NB4 (cell line): ENCODE data around the gene LDLRAD4.

ENCODE experiments used
- CTCF ChIP-seq: IDR thresholded peaks from one replicate; pipeline ENCODE4 v1.5.1; 2012; ENCODE audit warnings: low read depth, low read length
- POLR2A ChIP-seq: IDR thresholded peaks from 2 replicates; pipeline ENCODE4 v1.6.1; 2011; ENCODE audit warnings: mild to moderate bottlenecking; ENCODE audit not compliant: insufficient read length; ENCODE audit errors: extremely low read depth

GRCh38 chr18:13381331-13381730 is 162.8 kb downstream of the LDLRAD4 start:
- TF ChIP-seq CTCF (no peak), POLR2A (no peak)
